GM21381 (cell line): ENCODE measurements around the gene SMKR1.
"Not testable (repeated sequence)": the region's sequence is repeated elsewhere in the genome, so short reads cannot be mapped to it uniquely, and the experiment has no call there.

Source experiments
- ATAC-seq: cut with Tn5 transposase; IDR thresholded peaks from one replicate; pipeline ENCODE4 v1.9.1; 2021; ENCODE audit warnings: mild to moderate bottlenecking, moderate library complexity; ENCODE audit not compliant: unreplicated experiment

Gene SMKR1

GRCh38 chr7:129524405-129524804 lies 22.1 kb downstream of the SMKR1 start:
- ATAC-seq = not testable (repeated sequence)

DNA sequence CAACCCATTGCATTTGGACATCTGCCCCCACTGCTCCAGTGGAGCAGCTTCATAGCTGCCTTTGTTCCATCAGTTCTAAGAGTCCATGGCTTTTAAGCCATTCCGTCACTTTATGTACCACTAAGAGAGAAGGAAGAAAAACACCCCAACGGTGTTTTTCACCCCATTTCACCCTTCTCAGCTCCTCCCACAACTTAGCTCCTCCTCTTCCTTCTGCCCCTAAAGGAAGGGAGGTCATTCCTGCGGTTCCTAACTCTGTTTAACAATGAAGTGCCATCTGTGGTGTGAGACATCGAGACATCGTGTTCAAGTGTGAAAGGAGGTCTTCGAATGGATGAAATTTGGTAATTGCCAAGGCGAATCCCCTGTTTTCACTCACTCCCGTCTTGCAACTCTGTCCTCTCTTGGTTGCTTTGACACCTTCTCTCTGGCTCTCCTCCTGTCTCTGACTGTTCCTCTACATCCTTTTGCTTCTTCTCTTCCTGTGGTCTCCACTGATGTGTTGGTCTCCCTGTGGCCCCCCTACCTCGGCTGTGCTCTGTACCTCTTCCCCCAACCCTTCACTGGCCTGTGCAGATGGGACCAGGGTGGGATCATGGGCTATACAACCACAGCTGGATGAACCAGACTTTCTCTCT lies 23.0 kb downstream of the SMKR1 start:
- no peak for ATAC-seq

- ATAC-seq = no peak
These were observed 27.3 kb downstream of the SMKR1 start for GRCh38 chr7:129529643-129530042.

- no peak for ATAC-seq
These were observed 28.6 kb downstream of the SMKR1 start for GRCh38 chr7:129530795-129531391.

- no peak for ATAC-seq
These were observed 29.4 kb downstream of the SMKR1 start for GRCh38 chr7:129531721-129532120.

DNA sequence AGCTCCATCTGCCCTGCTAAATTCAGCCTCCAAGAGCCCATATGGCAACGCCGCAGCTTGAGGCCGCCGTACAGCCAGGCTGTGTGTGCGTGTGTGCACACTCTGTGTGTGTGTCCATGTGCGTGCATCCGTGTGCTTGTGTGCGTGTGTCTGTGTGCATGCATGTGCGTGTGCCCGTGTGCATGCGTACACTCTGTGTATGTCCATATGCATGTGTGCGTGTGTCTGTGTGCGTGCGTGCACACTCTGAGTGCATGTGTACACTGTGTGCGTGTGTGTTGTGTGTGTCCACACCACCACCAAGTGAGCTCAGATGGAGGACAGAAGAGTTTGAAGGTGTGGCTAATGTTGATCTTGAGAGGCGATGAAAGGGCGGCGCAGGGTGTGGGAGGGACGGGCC lies 30.0 kb downstream of the SMKR1 start:
- no peak for ATAC-seq

DNA sequence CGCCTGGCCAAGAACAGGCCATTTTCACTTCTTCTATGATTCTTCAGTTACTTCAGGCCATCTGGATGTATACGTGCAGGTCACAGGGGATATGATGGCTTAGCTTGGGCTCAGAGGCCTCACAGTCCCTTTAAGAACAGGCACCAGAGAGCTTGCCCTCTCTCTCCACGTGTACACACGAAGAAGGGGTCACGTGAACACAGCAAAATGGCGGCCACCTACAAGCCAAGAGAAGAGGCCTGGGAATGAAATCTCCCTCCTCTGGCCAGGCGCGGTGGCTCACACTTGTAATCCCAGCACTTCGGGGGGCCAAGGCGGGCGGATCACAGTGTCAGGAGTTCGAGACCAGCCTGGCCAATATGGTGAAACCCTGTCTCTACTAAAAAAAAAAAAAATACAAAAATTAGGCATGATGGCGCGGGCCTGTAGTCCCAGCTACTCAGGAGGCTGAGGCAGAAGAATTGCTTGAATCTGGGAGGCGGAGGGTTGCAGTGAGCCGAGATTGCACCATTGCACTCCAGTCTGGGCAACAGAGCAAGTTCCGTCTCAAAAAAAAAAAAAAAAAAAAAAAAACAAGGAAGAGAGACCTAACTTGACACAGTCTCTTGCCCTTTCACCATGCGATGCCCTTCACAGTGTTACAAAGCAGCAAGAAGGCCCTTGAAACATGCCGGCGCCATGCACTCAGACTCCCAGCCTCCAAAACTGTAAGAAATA lies 32.4 kb downstream of the SMKR1 start:
- not testable (repeated sequence) for ATAC-seq

DNA sequence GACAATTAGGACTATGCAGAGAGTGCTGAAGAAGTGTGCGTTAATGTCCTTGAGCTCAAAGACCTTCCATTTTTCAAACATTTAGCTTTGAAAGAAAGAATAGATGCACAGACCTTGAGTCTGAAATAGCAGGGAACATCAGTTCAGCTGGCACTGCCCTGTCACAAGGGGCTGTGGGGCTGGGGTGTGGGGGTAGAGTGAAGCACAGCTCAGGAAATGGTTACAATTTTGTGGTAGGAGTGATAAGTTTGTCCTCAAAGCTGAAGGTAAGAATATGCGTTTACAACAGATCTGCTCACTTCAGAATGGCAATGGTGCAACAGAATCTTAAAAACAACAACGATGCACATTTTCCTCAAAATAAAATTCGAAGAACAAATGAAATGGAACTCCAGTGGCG lies 33.6 kb downstream of the SMKR1 start:
- no peak for ATAC-seq

DNA sequence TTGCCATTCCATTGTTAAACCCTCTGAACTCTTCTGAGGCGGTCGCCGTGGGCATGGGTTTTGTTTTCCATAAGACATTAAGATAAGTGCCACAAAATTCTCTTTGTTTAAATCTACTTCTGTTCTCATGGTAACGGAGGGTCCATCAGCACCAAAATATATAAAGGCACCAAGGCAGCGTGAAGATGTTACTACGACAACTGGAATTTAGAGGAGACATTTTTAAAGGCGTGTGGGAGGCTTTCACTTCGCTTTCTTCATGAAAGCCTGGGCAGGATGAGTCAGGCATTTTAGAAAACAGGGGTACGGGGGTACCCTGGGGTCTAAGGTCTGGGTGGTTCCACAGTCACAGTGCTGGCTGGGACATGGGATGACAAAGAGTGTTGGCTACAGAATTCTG lies 34.0 kb downstream of the SMKR1 start:
- ATAC-seq = no peak

DNA sequence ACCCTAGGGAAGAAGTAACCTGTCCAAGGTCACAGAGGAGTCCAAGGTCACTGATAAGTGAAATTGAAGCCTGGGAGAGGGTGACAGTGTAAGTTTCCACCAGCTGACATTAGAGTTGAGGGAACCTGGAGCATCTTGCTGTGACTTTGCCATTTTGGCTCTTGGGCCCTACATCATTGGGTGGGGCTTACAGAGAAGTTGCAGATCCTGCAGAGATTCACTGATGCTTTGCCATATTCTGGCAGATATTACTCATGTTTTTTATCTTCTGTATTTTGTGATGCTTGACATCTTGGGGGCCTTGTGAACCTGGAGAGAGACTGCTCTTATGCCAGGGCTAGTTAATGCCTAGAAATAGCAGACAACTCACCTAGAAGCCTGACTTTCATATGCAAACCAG lies 36.5 kb downstream of the SMKR1 start:
- ATAC-seq = no peak

- ATAC-seq = no peak
These were observed 38.0 kb downstream of the SMKR1 start for GRCh38 chr7:129540340-129540739.

DNA sequence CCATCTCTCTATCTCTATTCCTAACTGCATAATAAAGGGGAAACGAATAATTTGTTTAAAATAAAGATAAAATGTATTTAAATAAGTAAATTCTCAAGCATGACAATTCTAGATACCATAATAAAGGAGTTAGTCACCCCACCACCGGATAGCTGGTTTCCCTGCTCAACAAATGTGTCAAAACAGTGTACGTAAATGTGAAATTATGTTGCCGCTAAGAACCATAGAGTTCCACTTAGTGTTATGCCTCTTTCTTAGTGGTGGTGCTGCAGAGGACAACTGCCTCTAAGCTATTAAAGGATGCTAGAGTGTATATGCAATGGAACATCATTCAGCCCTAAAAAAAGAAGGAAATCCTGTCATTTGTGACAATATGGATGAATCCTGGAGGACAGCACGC lies 42.4 kb downstream of the SMKR1 start:
- no peak for ATAC-seq

DNA sequence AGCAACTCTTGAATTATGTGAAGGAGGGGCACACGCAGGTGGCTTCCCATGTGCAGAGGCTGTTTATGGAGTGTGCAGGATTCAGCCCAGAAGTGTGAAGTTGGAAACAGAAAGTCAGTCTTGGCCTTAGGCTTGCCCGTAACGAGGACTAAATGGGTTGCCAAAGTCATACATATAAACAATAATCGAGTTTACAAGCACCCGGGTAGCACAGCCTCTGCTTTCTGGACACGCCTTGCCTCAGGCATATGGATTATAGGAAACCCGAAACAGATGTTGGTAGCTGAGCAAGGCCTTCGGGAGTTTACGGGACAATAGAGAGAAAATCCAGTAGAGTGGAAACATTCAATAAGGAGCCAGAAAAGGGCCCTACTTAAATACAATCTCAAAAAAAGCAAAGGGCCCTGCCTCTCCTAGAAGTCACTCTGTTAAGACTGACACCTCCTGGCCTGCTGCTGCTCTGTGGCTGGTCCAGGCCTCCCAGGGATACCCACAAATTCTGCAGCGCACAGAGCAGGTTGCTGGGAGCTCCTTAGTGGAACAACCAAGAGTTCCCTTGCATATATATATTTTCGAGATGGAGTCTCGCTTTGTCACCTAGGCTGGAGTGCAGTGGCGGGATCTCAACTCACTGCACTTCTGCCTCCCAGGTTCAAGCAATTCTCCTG lies 48.5 kb downstream of the SMKR1 start:
- ATAC-seq = no peak

GRCh38 chr7:129553899-129554461 lies 51.6 kb downstream of the SMKR1 start:
- ATAC-seq = no peak

- ATAC-seq = no peak
These were observed 54.3 kb downstream of the SMKR1 start for GRCh38 chr7:129556607-129557133.

GRCh38 chr7:129557686-129558481 lies 55.6 kb downstream of the SMKR1 start:
- ATAC-seq = no peak

- no peak for ATAC-seq
These were observed 57.2 kb downstream of the SMKR1 start for GRCh38 chr7:129559564-129559963.

- ATAC-seq = no peak
These were observed 58.5 kb downstream of the SMKR1 start for GRCh38 chr7:129560831-129561230.

GRCh38 chr7:129561677-129562359 lies 59.5 kb downstream of the SMKR1 start:
- no peak for ATAC-seq
